ENCODE measurements around the gene GRIK5.
A peak's percentile ranks its signal among the peaks of the same experiment; 100 is the strongest.

Gene GRIK5

DNA sequence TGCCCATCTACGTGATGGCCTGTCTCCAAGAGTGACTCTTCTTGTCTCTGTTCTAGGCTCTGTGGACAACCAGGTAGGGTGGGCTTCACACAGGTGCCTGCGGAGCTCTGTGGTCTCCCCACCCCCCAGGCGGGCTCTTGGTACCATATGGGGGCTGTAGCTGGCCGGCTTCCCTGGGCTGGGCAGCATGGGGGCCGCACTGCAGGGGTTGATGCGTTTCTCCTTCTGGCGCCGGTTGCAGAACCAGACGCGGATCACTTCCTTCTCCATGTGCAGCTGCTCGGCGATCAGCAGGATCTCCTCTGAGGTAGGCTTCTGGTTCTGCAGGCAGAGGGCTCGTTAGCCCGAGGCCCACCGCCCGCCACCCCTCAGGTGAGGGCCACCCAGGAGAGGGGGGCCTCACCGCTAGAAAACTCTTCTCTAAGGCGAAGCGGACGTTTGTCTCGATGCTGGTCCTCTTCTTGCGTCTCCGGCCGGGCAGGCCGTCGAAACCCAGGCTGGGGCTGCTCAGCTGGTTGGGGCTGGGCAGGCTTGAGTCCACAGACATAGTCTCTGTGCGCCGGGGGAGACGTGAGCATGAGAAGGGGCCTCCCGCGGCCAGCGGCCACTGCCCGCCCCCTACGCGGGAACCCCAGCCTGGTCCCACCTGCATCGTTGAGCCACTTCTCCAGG is 25.3 kb upstream of the GRIK5 start:
- TF ChIP-seq, protein P1, sequence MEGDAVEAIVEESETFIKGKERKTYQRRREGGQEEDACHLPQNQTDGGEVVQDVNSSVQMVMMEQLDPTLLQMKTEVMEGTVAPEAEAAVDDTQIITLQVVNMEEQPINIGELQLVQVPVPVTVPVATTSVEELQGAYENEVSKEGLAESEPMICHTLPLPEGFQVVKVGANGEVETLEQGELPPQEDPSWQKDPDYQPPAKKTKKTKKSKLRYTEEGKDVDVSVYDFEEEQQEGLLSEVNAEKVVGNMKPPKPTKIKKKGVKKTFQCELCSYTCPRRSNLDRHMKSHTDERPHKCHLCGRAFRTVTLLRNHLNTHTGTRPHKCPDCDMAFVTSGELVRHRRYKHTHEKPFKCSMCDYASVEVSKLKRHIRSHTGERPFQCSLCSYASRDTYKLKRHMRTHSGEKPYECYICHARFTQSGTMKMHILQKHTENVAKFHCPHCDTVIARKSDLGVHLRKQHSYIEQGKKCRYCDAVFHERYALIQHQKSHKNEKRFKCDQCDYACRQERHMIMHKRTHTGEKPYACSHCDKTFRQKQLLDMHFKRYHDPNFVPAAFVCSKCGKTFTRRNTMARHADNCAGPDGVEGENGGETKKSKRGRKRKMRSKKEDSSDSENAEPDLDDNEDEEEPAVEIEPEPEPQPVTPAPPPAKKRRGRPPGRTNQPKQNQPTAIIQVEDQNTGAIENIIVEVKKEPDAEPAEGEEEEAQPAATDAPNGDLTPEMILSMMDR (IDR thresholded peaks at IDR 0.05; ENCODE audit: insufficient read depth, missing control alignments) = no peak
- FAIRE-seq = no peak
- no peak for DNase-seq (ENCODE audit: insufficient read length, low spot score)

DNA sequence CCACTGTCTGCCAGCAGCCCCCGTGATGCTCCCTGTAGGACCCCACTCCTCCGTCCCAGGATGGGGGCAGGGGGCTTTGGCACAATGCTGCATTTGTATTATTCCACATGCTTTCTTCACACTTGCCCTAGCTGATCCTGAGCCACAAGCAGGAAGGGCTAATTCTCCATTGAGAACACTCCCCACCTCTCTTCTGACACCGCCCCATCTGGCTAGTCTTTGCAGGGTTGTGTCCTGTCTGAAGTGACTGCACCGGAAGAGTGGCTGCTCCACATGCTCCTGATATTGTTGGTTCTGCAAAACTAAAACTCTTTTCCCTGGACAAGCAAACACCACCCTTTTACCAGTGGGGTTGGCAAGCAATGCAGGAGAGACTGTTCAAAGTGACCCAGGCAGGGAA is 23.9 kb upstream of the GRIK5 start:
- TF ChIP-seq, protein P1 (IDR thresholded peaks at IDR 0.05; ENCODE audit: insufficient read depth, missing control alignments) = no peak
- FAIRE-seq = no peak
- no peak for DNase-seq (ENCODE audit: insufficient read length, low spot score)

DNA sequence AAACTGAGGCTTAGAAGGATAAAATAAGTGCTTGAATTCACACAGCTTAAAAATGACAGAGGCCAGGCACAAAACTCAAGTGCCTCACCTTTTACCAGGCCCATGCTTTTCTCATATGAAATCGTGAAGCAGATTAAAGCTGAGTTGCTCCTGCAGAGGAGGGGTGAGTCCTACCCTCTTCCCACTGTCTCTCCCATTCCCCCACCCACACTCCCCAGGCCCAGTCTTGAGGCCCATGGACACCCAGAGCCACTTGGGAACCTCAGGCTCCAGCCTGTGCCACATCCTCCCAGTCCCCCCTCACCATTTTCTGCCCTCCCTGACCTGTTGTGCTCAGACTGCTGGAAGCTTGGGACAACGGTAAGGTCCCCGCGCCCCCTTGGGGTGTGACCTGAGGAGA is 23.5 kb upstream of the GRIK5 start:
- FAIRE-seq (no peak), DNase-seq (ENCODE audit: insufficient read length, low spot score) (no peak)
- TF ChIP-seq, protein P1 (IDR thresholded peaks at IDR 0.05; ENCODE audit: insufficient read depth, missing control alignments) = no peak

DNA sequence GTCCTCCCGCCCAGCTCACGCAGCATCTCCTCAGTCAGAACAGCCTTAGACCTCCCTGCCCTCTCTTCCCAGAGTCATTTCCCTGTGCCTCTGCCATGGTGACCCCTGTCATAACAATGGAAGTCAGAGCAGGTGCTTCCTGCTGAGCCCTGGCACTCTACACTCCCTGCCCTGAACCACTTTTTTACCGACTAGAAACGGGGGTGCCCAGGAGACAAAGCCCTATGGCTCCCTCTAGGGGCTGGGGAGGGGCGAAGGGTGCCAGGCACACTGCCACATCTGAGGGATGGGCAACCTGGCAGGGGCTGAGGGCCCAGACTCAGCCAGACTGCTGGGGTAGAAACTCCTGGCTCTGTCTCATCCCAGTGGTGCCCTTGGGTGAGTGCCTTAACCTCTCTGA is 22.3 kb upstream of the GRIK5 start:
- DNase-seq (ENCODE audit: insufficient read length, low spot score) = no peak
- no peak for FAIRE-seq
- TF ChIP-seq, protein P1 (IDR thresholded peaks at IDR 0.05; ENCODE audit: insufficient read depth, missing control alignments) = peak; percentile 71

DNA sequence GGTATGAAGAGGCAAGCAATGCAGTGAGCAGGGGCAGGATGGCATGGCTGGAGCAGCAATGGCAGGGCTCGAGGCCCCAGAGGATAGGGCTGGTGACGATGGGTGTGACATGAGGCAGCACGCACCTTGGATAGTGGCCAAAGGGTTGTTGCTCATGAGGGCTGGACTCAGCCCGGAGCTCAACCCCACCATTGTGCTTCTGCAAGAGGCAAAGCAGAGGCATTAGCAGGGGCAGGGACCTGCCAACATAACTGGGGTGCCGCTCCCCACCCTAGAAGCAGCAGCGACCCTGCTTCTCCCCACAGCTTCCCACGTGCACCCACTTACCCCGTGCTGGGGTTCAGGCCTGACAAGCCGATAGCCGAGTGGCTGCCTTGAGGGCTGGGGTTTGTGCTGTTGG is 21.7 kb upstream of the GRIK5 start:
- DNase-seq (ENCODE audit: insufficient read length, low spot score) (no peak), FAIRE-seq (no peak)
- TF ChIP-seq, protein P1 (IDR thresholded peaks at IDR 0.05; ENCODE audit: insufficient read depth, missing control alignments) = no peak

DNA sequence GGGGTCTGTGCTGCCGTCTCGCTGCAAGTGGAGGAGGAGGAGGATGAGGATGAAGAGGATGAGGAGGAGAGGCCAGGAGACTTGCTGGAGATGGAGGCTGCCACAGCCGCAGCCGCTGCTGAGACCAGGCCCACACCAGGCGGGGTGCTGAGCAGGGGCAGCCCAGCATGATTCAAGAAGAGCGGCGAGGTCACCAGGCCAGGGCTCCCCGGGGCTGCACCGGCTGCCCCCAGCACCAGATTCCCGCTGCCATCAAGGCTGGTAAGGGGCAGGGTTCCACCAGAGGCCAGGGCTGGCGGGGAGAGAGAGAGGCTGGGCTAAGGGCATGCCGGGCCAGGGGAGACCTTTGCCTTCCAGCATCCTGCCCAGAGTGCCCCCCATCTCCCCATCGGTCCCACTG is 21.3 kb upstream of the GRIK5 start:
- DNase-seq (ENCODE audit: insufficient read length, low spot score) (no peak), FAIRE-seq (no peak)
- TF ChIP-seq, protein P1 (IDR thresholded peaks at IDR 0.05; ENCODE audit: insufficient read depth, missing control alignments) = no peak

DNA sequence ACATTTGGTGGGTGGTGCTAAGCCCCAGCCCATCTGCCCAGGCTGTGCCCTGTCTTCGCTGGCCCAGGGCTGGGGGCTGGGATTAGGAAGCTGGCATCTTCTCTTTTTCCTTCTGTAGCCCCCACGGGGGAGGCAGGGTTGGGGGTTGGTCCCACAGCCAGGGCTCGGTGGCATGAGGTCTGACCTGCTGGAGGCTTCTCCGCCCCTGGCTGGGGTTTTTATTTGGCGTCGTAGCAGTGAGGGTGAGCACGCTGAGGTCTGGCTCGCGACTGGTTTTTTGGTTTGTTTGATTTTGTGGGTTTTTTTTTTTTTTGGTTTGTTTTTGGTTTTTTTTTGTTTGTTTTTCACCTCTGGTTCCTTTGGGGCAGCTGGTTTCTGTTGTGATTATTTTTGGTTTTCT is 20.7 kb upstream of the GRIK5 start:
- DNase-seq (ENCODE audit: insufficient read length, low spot score) (no peak), FAIRE-seq (no peak)
- TF ChIP-seq, protein P1 (IDR thresholded peaks at IDR 0.05; ENCODE audit: insufficient read depth, missing control alignments) = no peak
